MCF 10A (cell line): ENCODE results near the gene ADCY7. TPM values are rescaled to one million over a fixed set of nuclear protein-coding genes. Genes with fewer than 3 reads are reported as not detected.

Experiments
- BruUV-seq: library from RNA; stranded (reverse); fragments of 400-500 nt; replicated peaks from 2 replicates; lab custom pipeline; 2021; lab: Mats Ljungman, UMichigan
- CTCF ChIA-PET: fragments of 300-600 bp; sonication (Branson Sonifier 250); formaldehyde crosslinking; extraction: SDS; loops from one replicate; lab custom pipeline; 2021; ENCODE audit warnings: antibody characterized with exemption, inconsistent platforms; lab: Yijun Ruan, JAX
- POLR2A ChIA-PET: fragments of 300-600, 350-650 bp; sonication (Branson Sonifier 250); formaldehyde crosslinking; extraction: SDS; loops from one replicate; lab custom pipeline; 2020; ENCODE audit warnings: antibody characterized with exemption, inconsistent platforms; lab: Yijun Ruan, JAX
- DNase-seq: peaks from one replicate; pipeline ENCODE4 v3.0.0-alpha.2; 2018; ENCODE audit not compliant: unreplicated experiment
- H3K27ac Mint-ChIP-seq: one replicate; pipeline ENCODE4 v1.8.0; 2022; ENCODE audit warnings: mild to moderate bottlenecking, low read depth, mixed read lengths; ENCODE audit not compliant: unreplicated experiment
- H3K27me3 Mint-ChIP-seq: one replicate; pipeline ENCODE4 v1.8.0; 2022; ENCODE audit warnings: mixed read lengths; ENCODE audit not compliant: insufficient read depth, unreplicated experiment
- H3K36me3 Mint-ChIP-seq: one replicate; pipeline ENCODE4 v1.8.0; 2022; ENCODE audit warnings: mild to moderate bottlenecking, moderate library complexity, mixed read lengths; ENCODE audit not compliant: insufficient read depth, unreplicated experiment
- H3K4me1 Mint-ChIP-seq: one replicate; pipeline ENCODE4 v1.8.0; 2022; ENCODE audit warnings: mixed read lengths; ENCODE audit not compliant: insufficient read depth, unreplicated experiment
- H3K4me3 Mint-ChIP-seq: one replicate; pipeline ENCODE4 v1.8.0; 2022; ENCODE audit warnings: mild to moderate bottlenecking, moderate library complexity, mixed read lengths; ENCODE audit not compliant: unreplicated experiment
- H3K9me3 Mint-ChIP-seq: one replicate; pipeline ENCODE4 v1.8.0; 2022; ENCODE audit warnings: mixed read lengths; ENCODE audit not compliant: unreplicated experiment
- intact Hi-C: fragments of 100-400 bp; cut with micrococcal nuclease; formaldehyde crosslinking; loops from 2 replicates; pipeline ENCODE4 v1.14.1; 2022
- total RNA-seq: library from RNA; stranded (reverse); gene quantifications from 2 replicates; pipeline ENCODE4 v1.2.3, GENCODE V29; 2022
- TF ChIP-seq, protein P1 (sequence below): fragments of 200-600 bp; IDR thresholded peaks from one replicate; pipeline ENCODE4 v1.8.0; 2022; ENCODE audit warnings: antibody characterized with exemption, mild to moderate bottlenecking; ENCODE audit not compliant: unreplicated experiment

The ADCY7 gene
- total RNA-seq, 1 experiment from 2014 or later = 32.9 TPM

DNA sequence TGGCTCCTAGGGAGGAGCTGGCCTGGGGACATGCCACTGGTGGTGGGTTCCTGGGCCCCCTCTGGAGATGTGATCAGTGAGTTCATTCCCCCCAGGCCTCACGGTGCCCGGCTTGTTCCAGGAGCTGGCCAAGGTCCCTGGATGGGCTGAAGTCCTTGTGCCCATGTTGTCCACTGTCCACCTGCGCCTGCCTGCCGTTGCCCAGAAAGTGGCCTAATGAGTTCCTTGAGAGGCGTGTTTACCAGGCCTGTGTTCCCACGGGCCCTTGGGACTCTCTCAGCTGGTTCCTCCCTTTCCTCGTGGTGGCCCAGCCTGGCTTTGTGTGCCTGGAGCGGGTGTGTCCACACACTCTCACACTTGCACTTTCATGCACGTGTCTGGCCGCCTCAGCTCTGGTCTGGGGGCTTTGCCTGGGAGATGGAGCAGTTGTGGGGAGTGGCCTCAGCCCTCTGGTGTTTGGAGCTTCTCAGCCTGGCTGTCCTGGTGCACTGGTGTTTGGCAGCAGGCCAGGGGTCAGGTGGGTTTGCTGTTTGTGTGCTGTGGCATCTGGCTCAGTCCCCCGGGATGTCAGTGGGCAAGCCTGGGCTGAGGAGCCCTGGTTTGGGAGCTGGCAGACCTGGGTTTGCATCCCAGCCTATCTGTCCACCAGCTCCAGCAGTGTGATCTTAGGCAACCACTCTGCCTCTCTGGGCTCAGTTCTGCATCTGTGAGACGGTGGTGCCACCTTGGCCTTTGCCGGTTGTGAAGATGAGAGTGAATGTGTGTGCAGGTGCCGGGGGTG, 18.0 kb downstream of the ADCY7 start:
- Mint-ChIP-seq H3K4me3 (no peak overlapping the region), H3K36me3 (no peaks in the 10 kb centered on the region), H3K9me3 (no peaks in the 10 kb centered on the region), H3K27ac (no peak overlapping the region), H3K27me3 (no peaks in the 10 kb centered on the region), H3K4me1 (no peaks in the 10 kb centered on the region)
- TF ChIP-seq, protein P1, sequence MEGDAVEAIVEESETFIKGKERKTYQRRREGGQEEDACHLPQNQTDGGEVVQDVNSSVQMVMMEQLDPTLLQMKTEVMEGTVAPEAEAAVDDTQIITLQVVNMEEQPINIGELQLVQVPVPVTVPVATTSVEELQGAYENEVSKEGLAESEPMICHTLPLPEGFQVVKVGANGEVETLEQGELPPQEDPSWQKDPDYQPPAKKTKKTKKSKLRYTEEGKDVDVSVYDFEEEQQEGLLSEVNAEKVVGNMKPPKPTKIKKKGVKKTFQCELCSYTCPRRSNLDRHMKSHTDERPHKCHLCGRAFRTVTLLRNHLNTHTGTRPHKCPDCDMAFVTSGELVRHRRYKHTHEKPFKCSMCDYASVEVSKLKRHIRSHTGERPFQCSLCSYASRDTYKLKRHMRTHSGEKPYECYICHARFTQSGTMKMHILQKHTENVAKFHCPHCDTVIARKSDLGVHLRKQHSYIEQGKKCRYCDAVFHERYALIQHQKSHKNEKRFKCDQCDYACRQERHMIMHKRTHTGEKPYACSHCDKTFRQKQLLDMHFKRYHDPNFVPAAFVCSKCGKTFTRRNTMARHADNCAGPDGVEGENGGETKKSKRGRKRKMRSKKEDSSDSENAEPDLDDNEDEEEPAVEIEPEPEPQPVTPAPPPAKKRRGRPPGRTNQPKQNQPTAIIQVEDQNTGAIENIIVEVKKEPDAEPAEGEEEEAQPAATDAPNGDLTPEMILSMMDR = no peak
- ChIA-PET POLR2A (no interaction called here), CTCF (interaction anchor here (0.6 to 0.7 kb wide), 2 partner anchors 11 kb away, joined by 3 to 5 read pairs; no protein-coding TSS in a partner anchor)
- no peak for DNase-seq
- BruUV-seq = no TSS peak
- intact Hi-C loops = no loop called here

DNA sequence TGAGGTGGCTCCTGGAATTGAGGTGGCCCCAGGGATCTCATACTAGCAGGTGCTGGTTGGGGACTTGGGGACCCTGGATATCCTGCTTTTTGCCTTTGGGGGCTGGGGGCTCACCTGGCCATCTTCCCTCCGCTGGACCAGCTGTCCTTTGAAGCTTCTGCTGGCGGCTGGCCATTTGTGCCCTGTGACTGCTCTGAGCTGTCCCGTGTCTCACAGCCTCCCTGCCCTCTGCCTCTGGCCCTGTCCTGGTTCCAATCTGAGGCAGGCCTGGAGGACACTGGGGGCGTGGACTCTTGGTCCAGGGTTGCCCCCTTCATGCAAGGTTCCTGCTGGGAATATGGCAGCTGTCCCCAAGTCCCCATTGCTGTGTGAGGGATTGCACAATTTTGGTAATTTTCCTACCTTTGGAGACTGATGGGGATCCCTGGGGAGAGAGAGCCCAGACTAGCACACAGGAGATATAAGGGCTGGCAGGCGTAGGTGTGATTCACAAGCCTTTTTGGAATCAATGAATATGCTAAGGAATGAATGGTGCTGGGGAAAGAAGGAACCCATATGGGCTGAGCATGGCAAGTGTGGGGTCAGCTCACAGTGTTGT, 19.2 kb downstream of the ADCY7 start:
- CTCF ChIA-PET = interaction anchor here (0.8 to 1.2 kb wide), 2 partner anchors 9 to 521 kb away, joined by 3 to 4 read pairs; no protein-coding TSS in a partner anchor
- BruUV-seq = no TSS peak
- intact Hi-C loops = no loop called here
- Mint-ChIP-seq H3K36me3 (no peaks in the 10 kb centered on the region), H3K27ac (no peak overlapping the region), H3K9me3 (no peaks in the 10 kb centered on the region), H3K4me3 (no peak overlapping the region), H3K4me1 (no peaks in the 10 kb centered on the region), H3K27me3 (no peaks in the 10 kb centered on the region)
- POLR2A ChIA-PET = no interaction called here
- no peak for DNase-seq
- TF ChIP-seq, protein P1 = no peak

DNA sequence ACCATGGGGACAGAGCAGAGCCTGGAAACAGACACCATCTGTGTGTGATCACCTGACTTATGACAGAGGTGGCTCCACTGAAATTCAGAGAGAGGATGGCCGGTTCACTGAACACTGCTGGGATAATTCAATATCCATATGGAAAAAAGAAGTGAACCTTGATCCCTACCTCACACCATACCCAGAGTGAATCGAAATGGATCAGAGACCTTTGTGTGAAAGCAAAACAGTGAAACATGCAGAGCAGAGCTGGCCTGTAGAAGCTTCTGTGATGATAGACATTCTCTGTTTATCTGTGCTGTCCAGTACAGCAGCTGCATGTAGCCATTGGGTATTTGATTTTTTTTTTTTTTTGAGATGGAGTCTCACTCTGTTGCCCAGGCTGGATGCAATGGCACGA, 20.3 kb downstream of the ADCY7 start:
- H3K4me3 Mint-ChIP-seq = no peak overlapping the region
- no peaks in the 10 kb centered on the region for H3K27me3 Mint-ChIP-seq
- H3K9me3 Mint-ChIP-seq = no peaks in the 10 kb centered on the region
- CTCF ChIA-PET = interaction anchor here (0.8 to 1.2 kb wide), 2 partner anchors 8 to 520 kb away, joined by 3 to 4 read pairs; no protein-coding TSS in a partner anchor
- no peak overlapping the region for H3K27ac Mint-ChIP-seq
- intact Hi-C loops = no loop called here
- H3K4me1 Mint-ChIP-seq = no peaks in the 10 kb centered on the region
- no peak for DNase-seq
- TF ChIP-seq, protein P1 = no peak
- H3K36me3 Mint-ChIP-seq = no peaks in the 10 kb centered on the region
- no TSS peak for BruUV-seq
- POLR2A ChIA-PET = interaction anchor here (0.6 kb wide), 1 partner anchor 10 kb away, joined by 3 read pairs; no protein-coding TSS in a partner anchor

DNA sequence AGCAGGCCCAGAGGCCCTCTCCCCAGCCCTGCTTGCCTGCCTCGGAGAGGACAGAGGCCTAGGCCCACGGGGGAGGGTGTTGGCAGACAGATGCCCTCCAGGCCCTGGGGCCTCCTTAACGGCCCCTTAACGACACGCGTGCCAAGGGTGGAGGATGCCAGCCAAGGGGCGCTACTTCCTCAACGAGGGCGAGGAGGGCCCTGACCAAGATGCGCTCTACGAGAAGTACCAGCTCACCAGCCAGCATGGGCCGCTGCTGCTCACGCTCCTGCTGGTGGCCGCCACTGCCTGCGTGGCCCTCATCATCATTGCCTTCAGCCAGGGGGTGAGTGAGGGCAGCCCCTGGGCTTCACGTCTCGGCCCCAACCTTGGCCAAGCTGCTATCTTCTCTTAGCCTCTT, 21.7 kb downstream of the ADCY7 start:
- Mint-ChIP-seq H3K27ac (no peak overlapping the region), H3K4me3 (no peak overlapping the region), H3K27me3 (no peaks in the 10 kb centered on the region), H3K4me1 (no peaks in the 10 kb centered on the region), H3K36me3 (no peaks in the 10 kb centered on the region), H3K9me3 (no peaks in the 10 kb centered on the region)
- BruUV-seq = no TSS peak
- POLR2A ChIA-PET = no interaction called here
- TF ChIP-seq, protein P1 = no peak
- DNase-seq = no peak
- CTCF ChIA-PET = interaction anchor here (0.6 to 1.2 kb wide), 3 partner anchors 27 to 518 kb away, joined by 3 read pairs; no protein-coding TSS in a partner anchor
- intact Hi-C loops = no loop called here
